Left renal cortex interstitium (tissue), 4 donors: ENCODE data around the gene FAM181B. TPM values are rescaled to one million over a fixed set of nuclear protein-coding genes. Genes with fewer than 3 reads are reported as not detected.

Experiments
- DNase-seq, 4 donors: peaks; one replicate each; pipeline ENCODE4 v3.0.0-alpha.2; 2013; ENCODE audit warnings: low read depth in 4 of 4, low spot score in 2 of 4, missing footprints in 1 of 4
- polyA plus RNA-seq, 4 donors: library from polyadenylated mRNA; unstranded; fragments of 120-200 nt; gene quantifications; one replicate each; pipeline ENCODE4 v1.2.1, GENCODE V29; 2013; ENCODE audit not compliant: insufficient read length in 4 of 4

Gene FAM181B
- 1 to 10 TPM; 2.3 to 5.2 (median 3.1) TPM for polyA plus RNA-seq

GRCh38 chr11:82733444-82734119, at the start of gene FAM181B:
TSS of gene FAM181B (minus strand) at chr11:82733864. CDS start at chr11:82733729, 135 bp downstream.
- peak in 2 of 4 donors; percentile 63 to 75 for DNase-seq

- DNase-seq, result no peak
Measured at GRCh38 chr11:82782825-82783374, 49.2 kb upstream of the FAM181B start.

- no peak for DNase-seq
Measured at GRCh38 chr11:82778776-82779175, 45.1 kb upstream of the FAM181B start.

GRCh38 chr11:82776377-82776776, 42.7 kb upstream of the FAM181B start:
- DNase-seq, result no peak

GRCh38 chr11:82775736-82776346, 42.2 kb upstream of the FAM181B start:
- no peak for DNase-seq

- DNase-seq, result no peak
Measured at GRCh38 chr11:82775218-82775617, 41.6 kb upstream of the FAM181B start.

GRCh38 chr11:82771781-82772180, 38.1 kb upstream of the FAM181B start:
- no peak for DNase-seq

- no peak for DNase-seq
Measured at GRCh38 chr11:82767123-82767522, 33.5 kb upstream of the FAM181B start.

- no peak for DNase-seq
Measured at GRCh38 chr11:82765466-82766034, 31.9 kb upstream of the FAM181B start.

- no peak for DNase-seq
Measured at GRCh38 chr11:82763167-82763566, 29.5 kb upstream of the FAM181B start.

- no peak for DNase-seq
Measured at GRCh38 chr11:82759649-82760048, 26.0 kb upstream of the FAM181B start.

GRCh38 chr11:82757660-82758357, 24.1 kb upstream of the FAM181B start:
- DNase-seq, result no peak

GRCh38 chr11:82756765-82757639, 23.3 kb upstream of the FAM181B start:
- DNase-seq, result no peak

- DNase-seq, result no peak
Measured at GRCh38 chr11:82754410-82754809, 20.7 kb upstream of the FAM181B start.

GRCh38 chr11:82753921-82754320, 20.3 kb upstream of the FAM181B start:
- DNase-seq, result no peak

GRCh38 chr11:82752801-82753200, 19.1 kb upstream of the FAM181B start:
- no peak for DNase-seq

- no peak for DNase-seq
Measured at GRCh38 chr11:82750643-82751139, 17.0 kb upstream of the FAM181B start.

GRCh38 chr11:82747471-82747870, 13.8 kb upstream of the FAM181B start:
- no peak for DNase-seq

GRCh38 chr11:82738091-82738490, 4.4 kb upstream of the FAM181B start:
- DNase-seq, result no peak

GRCh38 chr11:82734120-82734479, 436 bp upstream of the FAM181B start:
- no peak for DNase-seq
